ENCODE measurements around the gene UBE2F.

GRCh38 chr2:238081561-238081960 is 114.7 kb downstream of the UBE2F start:
- TF ChIP-seq NFRKB (IDR thresholded peaks at IDR 0.05): no peak
- TF ChIP-seq L3MBTL2 (conservative IDR thresholded peaks at IDR 0.05): no peak
- no peak for TF ChIP-seq FOXA1 (IDR thresholded peaks at IDR 0.05)
- no peak for TF ChIP-seq CTBP1 (IDR thresholded peaks at IDR 0.05; ENCODE audit: borderline replicate concordance)
- TF ChIP-seq ARNT (IDR thresholded peaks at IDR 0.05): no peak
- no peak for TF ChIP-seq TARDBP (IDR thresholded peaks at IDR 0.05)
- TF ChIP-seq FOXK2 (IDR thresholded peaks at IDR 0.05): no peak
